ENCODE measurements around the gene SPEN.
A peak's percentile ranks its signal among the peaks of the same experiment; 100 is the strongest.
"Not testable (repeated sequence)": the region's sequence is repeated elsewhere in the genome, so short reads cannot be mapped to it uniquely, and the experiment has no call there.

The SPEN gene, protein sequence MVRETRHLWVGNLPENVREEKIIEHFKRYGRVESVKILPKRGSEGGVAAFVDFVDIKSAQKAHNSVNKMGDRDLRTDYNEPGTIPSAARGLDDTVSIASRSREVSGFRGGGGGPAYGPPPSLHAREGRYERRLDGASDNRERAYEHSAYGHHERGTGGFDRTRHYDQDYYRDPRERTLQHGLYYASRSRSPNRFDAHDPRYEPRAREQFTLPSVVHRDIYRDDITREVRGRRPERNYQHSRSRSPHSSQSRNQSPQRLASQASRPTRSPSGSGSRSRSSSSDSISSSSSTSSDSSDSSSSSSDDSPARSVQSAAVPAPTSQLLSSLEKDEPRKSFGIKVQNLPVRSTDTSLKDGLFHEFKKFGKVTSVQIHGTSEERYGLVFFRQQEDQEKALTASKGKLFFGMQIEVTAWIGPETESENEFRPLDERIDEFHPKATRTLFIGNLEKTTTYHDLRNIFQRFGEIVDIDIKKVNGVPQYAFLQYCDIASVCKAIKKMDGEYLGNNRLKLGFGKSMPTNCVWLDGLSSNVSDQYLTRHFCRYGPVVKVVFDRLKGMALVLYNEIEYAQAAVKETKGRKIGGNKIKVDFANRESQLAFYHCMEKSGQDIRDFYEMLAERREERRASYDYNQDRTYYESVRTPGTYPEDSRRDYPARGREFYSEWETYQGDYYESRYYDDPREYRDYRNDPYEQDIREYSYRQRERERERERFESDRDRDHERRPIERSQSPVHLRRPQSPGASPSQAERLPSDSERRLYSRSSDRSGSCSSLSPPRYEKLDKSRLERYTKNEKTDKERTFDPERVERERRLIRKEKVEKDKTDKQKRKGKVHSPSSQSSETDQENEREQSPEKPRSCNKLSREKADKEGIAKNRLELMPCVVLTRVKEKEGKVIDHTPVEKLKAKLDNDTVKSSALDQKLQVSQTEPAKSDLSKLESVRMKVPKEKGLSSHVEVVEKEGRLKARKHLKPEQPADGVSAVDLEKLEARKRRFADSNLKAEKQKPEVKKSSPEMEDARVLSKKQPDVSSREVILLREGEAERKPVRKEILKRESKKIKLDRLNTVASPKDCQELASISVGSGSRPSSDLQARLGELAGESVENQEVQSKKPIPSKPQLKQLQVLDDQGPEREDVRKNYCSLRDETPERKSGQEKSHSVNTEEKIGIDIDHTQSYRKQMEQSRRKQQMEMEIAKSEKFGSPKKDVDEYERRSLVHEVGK (N-terminal part only)

DNA sequence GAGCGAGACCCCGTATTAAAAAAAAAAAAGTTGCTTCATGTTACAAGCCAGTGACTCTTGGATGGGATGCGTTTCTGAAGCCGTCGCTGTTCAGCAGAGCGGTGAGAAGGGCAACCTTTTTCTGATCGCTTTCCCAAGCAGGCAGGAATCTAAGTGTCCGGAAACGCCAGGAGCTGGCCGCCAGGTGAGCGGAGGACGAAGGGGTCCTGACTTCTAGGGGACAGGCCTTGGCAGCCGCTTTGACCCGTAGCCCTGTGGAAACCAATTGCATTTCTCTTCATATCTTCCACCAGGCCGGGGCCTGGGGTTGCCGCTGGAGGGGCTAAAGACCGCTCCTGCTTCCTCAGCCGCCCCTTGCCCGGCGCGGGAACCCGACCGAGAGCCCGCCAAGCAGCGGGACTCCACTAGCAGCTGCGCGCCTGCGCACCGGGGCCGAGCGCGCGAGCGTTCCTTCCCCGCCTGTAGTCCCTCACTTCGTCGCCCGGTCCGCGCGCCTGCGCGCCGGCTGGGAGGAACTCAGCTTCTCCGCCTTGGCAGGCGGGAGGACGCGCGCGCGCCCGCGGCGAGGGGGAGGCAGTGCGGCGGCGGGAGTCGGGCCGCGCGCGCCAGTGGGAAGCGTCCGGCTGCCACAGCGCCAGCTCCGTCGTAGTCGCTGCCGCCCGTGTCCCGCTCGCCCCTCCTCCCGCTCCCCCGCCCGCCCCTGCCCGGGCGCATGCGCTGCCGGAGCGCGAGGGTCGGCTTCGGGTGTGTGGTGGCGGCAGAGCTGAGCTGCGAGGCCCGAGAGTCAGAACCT lies at the start of gene SPEN:
Gene SPEN, plus strand, starts transcription at position 608 of the 793 bp plus-strand sequence. CDS start 361 bp downstream, outside the sequence.
- no peaks in the 10 kb centered on the region for H3K27me3 ChIP-seq (ENCODE audit: control insufficient read depth in 1 of 2, insufficient read depth in 2 of 2, low read length in 2 of 2)
- no peaks in the 10 kb centered on the region for H3K9me3 ChIP-seq (ENCODE audit: control insufficient read depth in 2 of 2, low read length in 2 of 2)
- peak within 1 kb of the TSS; percentile 95 to 98 for H3K9ac ChIP-seq (ENCODE audit: low read length in 2 of 2)
- peaks cover 25% of the 10 kb centered on the region for H3K4me1 ChIP-seq (ENCODE audit: control insufficient read depth, insufficient read depth, low read length)
- peak within 1 kb of the TSS; percentile 95 to 96 for H3K4me3 ChIP-seq (ENCODE audit: low read length in 2 of 2)
- peak within 1 kb of the TSS; percentile 94 for H3K27ac ChIP-seq (ENCODE audit: low read length)
- H3K36me3 ChIP-seq (ENCODE audit: control insufficient read depth in 2 of 2, insufficient read depth in 2 of 2, low read length in 2 of 2): no peaks in the 10 kb centered on the region

DNA sequence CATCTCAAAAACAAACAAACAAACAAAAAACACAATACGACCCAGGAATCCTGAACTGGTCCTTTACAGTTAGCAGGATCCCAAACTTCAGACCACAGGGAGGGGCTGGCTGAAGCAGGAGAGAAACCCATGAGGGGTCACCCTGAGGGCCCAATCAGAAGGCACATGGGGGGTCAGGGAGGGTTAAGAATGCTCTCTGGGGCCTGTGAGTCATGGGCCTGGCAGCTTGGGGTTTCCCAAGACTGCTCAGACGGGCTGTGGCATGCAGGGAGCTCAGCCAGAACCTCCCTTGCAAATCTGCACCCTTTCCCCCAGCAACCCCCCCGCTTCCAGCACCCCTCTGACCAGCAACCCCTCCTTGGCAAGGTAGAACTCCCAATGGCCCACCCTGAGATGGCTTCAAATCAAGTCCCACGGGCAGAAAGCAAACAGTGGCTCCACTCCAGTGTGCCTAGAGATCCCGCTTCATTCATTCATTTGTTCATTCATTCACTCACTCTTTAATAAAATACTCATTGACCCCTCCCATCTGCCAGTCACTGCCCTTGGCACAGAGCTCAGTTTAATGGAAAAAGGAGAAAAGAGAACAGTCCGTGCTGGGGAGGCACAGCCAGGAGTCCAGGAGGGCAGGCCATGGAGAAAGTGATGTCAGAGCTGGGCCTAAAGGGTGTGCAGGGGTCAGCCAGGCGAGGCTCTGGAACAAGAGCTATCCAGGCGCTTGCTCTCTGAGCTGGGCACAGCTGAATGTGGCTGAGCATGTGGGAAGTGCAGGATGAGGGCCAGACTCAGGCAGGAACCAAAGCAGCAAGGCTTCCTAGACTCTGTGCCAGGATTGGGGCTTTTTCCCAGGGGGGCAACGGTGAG lies 48.3 kb upstream of the SPEN start:
- no peaks in the 10 kb centered on the region for H3K9me3 ChIP-seq (ENCODE audit: control insufficient read depth in 2 of 2, low read length in 2 of 2)
- H3K36me3 ChIP-seq (ENCODE audit: control insufficient read depth in 2 of 2, insufficient read depth in 2 of 2, low read length in 2 of 2): no peaks in the 10 kb centered on the region
- peaks cover 23% of the 10 kb centered on the region for H3K4me1 ChIP-seq (ENCODE audit: control insufficient read depth, insufficient read depth, low read length)
- no peak overlapping the region for H3K9ac ChIP-seq (ENCODE audit: low read length in 2 of 2)
- H3K4me3 ChIP-seq (ENCODE audit: low read length in 2 of 2): no peak overlapping the region
- H3K27me3 ChIP-seq (ENCODE audit: control insufficient read depth in 1 of 2, insufficient read depth in 2 of 2, low read length in 2 of 2): no peaks in the 10 kb centered on the region
- peak overlapping the region; percentile 2 for H3K27ac ChIP-seq (ENCODE audit: low read length)

DNA sequence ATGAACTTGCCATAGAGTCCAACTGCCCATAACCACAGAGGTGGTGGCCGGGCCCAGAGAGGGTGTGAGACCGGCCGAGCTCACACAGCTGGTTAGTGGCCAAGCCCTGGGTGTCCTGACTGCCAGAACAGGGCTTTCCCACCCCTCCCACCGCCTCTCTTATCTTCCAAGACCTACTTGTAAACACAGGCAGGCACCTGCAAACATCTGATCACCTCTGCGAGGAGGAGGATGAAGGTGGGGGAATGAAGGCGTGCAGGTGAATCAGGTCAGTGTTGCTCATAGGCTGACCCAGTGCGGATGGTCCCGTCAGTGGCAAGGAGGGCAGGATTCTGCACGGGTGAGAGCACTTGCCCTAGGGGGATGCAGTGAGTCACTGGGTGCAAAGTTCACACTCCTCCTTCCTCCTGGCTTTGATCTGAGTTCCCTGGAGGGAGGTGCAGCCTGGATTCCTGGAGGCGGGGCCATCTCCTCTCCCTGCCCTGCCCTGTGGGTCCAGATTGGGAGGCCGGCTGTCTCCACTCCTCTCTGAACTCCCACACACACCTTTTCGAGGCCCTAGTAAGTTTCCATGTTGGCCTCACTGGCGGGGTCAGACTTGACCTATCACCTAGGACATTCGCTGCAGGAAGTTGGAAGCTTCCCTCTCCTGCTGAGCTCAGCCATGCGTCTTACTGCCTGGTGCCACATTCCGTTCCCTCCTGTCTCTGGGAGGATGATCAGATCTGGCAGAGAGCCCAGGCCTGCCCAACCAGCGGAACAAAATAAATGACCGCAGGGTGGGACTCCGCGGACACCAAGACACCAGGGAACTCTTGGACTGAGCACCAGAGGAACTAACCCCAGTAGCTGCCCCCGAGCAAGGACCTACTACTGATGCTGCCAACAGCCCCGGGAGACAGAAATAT lies 47.3 kb upstream of the SPEN start:
- Histone ChIP-seq H3K27ac (ENCODE audit: low read length) (peak overlapping the region; percentile 2), H3K4me1 (ENCODE audit: control insufficient read depth, insufficient read depth, low read length) (peaks cover 23% of the 10 kb centered on the region), H3K9me3 (ENCODE audit: control insufficient read depth in 2 of 2, low read length in 2 of 2) (no peaks in the 10 kb centered on the region), H3K4me3 (ENCODE audit: low read length in 2 of 2) (no peak overlapping the region), H3K36me3 (ENCODE audit: control insufficient read depth in 2 of 2, insufficient read depth in 2 of 2, low read length in 2 of 2) (no peaks in the 10 kb centered on the region), H3K27me3 (ENCODE audit: control insufficient read depth in 1 of 2, insufficient read depth in 2 of 2, low read length in 2 of 2) (no peaks in the 10 kb centered on the region), H3K9ac (ENCODE audit: low read length in 2 of 2) (no peak overlapping the region)

DNA sequence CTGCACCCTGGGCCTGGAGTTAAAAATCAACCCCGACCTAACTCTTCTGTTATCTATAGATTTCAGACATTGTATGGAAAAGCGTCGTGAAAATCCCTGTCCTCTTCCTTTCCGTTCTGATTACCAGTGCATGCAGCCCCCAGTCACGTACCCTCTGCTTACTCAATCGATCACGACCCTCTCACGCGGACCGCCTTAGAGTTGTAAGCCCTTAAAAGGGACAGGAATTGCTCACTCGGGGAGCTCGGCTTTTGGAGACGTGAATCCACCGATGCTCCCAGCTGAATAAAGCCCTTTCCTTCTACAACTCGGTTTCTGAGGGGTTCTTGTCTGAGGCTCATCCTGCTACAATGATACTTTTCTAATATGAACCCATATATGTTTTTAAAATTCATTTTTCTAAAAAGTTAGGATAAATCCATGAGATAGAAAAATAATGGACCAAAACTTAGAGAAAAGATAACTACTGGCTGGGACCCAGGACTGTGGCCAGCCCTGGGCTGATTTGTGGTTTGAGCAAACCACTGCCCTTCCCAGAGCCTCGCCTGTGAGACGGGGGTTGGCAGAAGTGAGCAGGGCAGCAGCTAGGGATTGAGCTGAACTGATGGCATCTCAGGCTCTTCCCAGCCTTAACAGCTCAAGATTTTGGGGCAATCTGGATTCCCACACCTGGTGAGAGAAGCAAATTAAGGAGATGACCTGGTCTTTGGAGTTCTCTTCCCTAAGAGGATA lies 45.1 kb upstream of the SPEN start:
- Histone ChIP-seq H3K36me3 (ENCODE audit: control insufficient read depth in 2 of 2, insufficient read depth in 2 of 2, low read length in 2 of 2) (no peaks in the 10 kb centered on the region), H3K4me3 (ENCODE audit: low read length in 2 of 2) (no peak overlapping the region), H3K9ac (ENCODE audit: low read length in 2 of 2) (no peak overlapping the region), H3K4me1 (ENCODE audit: control insufficient read depth, insufficient read depth, low read length) (peaks cover 23% of the 10 kb centered on the region), H3K27me3 (ENCODE audit: control insufficient read depth in 1 of 2, insufficient read depth in 2 of 2, low read length in 2 of 2) (no peaks in the 10 kb centered on the region), H3K9me3 (ENCODE audit: control insufficient read depth in 2 of 2, low read length in 2 of 2) (no peaks in the 10 kb centered on the region), H3K27ac (ENCODE audit: low read length) (no peak overlapping the region)

DNA sequence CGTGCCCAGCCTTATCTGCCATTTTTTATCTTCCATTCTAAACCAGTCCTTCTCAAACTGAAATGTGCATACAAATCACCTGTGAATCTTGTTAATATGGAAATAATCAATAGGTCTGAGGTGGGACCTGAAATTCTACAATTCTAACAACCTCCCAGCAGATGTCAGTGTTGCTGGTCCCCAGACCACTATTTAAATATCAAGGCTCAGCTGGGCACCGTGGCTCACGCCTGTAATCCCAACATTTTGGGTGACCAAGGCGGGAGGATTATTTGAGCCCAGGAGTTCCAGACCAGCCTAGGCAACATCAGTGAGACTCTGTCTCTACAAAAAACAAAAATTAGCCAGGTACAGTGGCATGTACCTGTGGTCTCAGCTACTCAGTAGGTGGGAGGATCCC lies 44.1 kb upstream of the SPEN start:
- no peaks in the 10 kb centered on the region for H3K27me3 ChIP-seq (ENCODE audit: control insufficient read depth in 1 of 2, insufficient read depth in 2 of 2, low read length in 2 of 2)
- H3K4me3 ChIP-seq (ENCODE audit: low read length in 2 of 2): no peak overlapping the region
- no peaks in the 10 kb centered on the region for H3K36me3 ChIP-seq (ENCODE audit: control insufficient read depth in 2 of 2, insufficient read depth in 2 of 2, low read length in 2 of 2)
- H3K9ac ChIP-seq (ENCODE audit: low read length in 2 of 2): no peak overlapping the region
- H3K4me1 ChIP-seq (ENCODE audit: control insufficient read depth, insufficient read depth, low read length): peaks cover 25% of the 10 kb centered on the region
- H3K9me3 ChIP-seq (ENCODE audit: control insufficient read depth in 2 of 2, low read length in 2 of 2): no peaks in the 10 kb centered on the region
- no peak overlapping the region for H3K27ac ChIP-seq (ENCODE audit: low read length)

- Histone ChIP-seq H3K27me3 (ENCODE audit: control insufficient read depth in 1 of 2, insufficient read depth in 2 of 2, low read length in 2 of 2) (no peaks in the 10 kb centered on the region), H3K9ac (ENCODE audit: low read length in 2 of 2) (no peak overlapping the region), H3K4me3 (ENCODE audit: low read length in 2 of 2) (no peak overlapping the region), H3K36me3 (ENCODE audit: control insufficient read depth in 2 of 2, insufficient read depth in 2 of 2, low read length in 2 of 2) (no peaks in the 10 kb centered on the region), H3K9me3 (ENCODE audit: control insufficient read depth in 2 of 2, low read length in 2 of 2) (no peaks in the 10 kb centered on the region), H3K27ac (ENCODE audit: low read length) (no peak overlapping the region), H3K4me1 (ENCODE audit: control insufficient read depth, insufficient read depth, low read length) (peaks cover 23% of the 10 kb centered on the region)
These were observed 43.4 kb upstream of the SPEN start for GRCh38 chr1:15804060-15804459.

- no peaks in the 10 kb centered on the region for H3K36me3 ChIP-seq (ENCODE audit: control insufficient read depth in 2 of 2, insufficient read depth in 2 of 2, low read length in 2 of 2)
- no peaks in the 10 kb centered on the region for H3K27me3 ChIP-seq (ENCODE audit: control insufficient read depth in 1 of 2, insufficient read depth in 2 of 2, low read length in 2 of 2)
- H3K4me1 ChIP-seq (ENCODE audit: control insufficient read depth, insufficient read depth, low read length): peaks cover 2% of the 10 kb centered on the region
- no peak overlapping the region for H3K9ac ChIP-seq (ENCODE audit: low read length in 2 of 2)
- H3K4me3 ChIP-seq (ENCODE audit: low read length in 2 of 2): no peak overlapping the region
- H3K27ac ChIP-seq (ENCODE audit: low read length): no peak overlapping the region
- no peaks in the 10 kb centered on the region for H3K9me3 ChIP-seq (ENCODE audit: control insufficient read depth in 2 of 2, low read length in 2 of 2)
These were observed 40.4 kb upstream of the SPEN start for GRCh38 chr1:15807121-15807520.

GRCh38 chr1:15807549-15807948 lies 40.0 kb upstream of the SPEN start, which contains the start of gene UQCRHL:
TSS of gene UQCRHL (minus strand) at chr1:15807649. CDS start at chr1:15807649, 0 bp downstream.
- not testable (repeated sequence) for H3K9me3 ChIP-seq (ENCODE audit: control insufficient read depth in 2 of 2, low read length in 2 of 2); H3K27ac ChIP-seq (ENCODE audit: low read length); H3K9ac ChIP-seq (ENCODE audit: low read length in 2 of 2); H3K4me1 ChIP-seq (ENCODE audit: control insufficient read depth, insufficient read depth, low read length); H3K36me3 ChIP-seq (ENCODE audit: control insufficient read depth in 2 of 2, insufficient read depth in 2 of 2, low read length in 2 of 2); H3K27me3 ChIP-seq (ENCODE audit: control insufficient read depth in 1 of 2, insufficient read depth in 2 of 2, low read length in 2 of 2); H3K4me3 ChIP-seq (ENCODE audit: low read length in 2 of 2)
